ENCODE results near the gene MYO15B.

MYO15B gene

DNA sequence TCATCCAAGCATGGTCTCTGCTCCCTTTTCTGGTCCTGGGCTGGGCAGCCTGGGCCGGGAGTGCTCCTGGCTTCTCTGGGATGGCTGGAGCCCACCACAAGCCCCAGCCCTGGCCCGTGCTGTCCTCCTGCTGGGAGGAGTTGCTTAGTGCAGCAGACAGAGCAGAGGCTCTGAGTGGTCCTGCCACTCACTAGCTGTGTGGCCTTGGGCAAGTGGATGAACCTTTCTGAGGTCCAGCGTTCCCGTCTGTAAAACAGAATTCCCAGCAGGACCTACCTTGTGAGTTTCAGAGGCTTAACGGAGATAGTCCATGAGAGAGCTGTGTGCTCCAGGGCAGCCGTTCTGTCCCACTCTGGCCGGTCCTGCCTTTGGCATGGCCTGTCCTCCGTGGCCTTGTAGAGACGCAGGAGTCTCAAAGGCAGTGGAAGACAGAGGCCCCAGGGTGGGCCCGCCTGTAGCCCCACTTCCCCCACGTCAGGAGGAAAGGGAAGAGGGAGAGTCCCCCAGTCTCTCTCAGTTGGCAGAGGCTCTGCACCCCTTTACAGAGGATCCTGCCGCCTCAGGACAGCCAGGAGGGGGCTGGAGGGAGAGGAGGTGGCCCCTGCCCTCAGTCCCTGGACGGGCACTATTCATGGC lies 7.8 kb downstream of the MYO15B start:
- Histone ChIP-seq H3K9me3 (ENCODE audit: insufficient read depth, low read depth, low read length) (no peaks in the 10 kb centered on the region), H3K9ac (ENCODE audit: low read depth, low read length) (no peak overlapping the region), H3K36me3 (ENCODE audit: insufficient read depth, low read length) (no peaks in the 10 kb centered on the region), H3K4me3 (ENCODE audit: low read length) (no peak overlapping the region), H3K4me1 (ENCODE audit: insufficient read depth, low read length) (no peaks in the 10 kb centered on the region), H3K27me3 (ENCODE audit: insufficient read depth, low read length) (peaks cover under 1% of the 10 kb centered on the region; the same call in 1 of the 2 replicates), H3K27ac (ENCODE audit: low read depth, low read length) (no peak overlapping the region)
- 86% methylated on average over 13 of the region's 13 CpGs for WGBS

DNA sequence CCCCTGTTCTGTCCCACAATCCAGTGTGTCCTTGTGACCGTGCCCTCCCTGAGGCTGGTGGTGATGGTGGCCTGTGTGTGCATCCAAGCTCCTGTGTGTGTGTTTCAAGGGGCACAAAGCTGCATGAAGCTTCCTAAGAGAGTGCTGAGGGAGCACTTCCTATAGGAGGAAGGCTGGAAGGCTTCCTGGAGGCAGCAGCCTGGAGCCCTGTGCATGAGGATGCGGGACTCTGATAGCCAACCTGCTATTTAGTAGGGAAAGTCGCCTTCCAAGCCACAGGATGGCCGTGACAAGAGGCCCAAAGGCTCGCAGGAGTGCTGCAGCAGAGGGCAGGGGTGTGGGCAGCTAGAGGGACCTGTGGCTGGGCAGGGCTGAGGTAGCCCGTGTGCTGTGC lies 8.3 kb downstream of the MYO15B start:
- H3K9ac ChIP-seq (ENCODE audit: low read depth, low read length) = no peak overlapping the region
- 89% methylated on average over 6 of the region's 6 CpGs for WGBS

DNA sequence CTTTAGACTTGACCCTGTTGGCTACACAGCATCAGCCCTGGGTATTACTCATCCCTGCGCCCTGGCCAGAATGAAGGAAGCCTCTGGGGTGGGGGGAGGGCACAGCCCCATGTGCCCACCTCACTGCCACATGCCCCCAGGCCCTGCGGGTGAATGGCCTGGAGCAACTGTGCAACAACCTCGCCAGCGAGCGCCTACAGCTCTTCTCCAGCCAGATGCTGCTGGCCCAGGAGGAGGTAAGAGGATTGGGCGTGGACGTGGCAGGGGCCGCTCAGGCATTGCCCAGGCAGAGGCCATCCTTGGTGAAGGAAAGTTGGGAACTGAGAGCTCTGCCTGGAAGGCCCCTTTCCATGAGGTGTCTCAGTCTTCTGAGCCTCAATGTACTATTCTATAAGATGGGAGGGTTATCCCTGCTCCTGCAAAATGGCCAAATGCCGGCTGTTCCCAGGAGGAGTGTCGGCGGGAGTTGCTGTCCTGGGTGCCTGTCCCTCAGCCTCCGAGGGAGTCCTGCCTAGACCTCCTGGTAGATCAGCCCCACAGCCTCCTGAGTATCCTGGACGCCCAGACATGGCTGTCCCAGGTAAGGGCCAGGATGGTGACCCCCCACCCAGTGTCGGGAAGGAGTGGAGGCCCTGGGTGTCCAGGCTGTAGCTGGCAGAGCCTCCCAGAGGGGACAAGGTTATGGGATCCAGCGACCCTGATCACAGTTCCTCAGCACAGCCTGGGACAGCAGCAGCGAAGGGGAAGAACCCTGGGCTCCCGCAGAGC lies 8.9 kb downstream of the MYO15B start:
- no peaks in the 10 kb centered on the region for H3K4me1 ChIP-seq (ENCODE audit: insufficient read depth, low read length)
- H3K4me3 ChIP-seq (ENCODE audit: low read length) = no peak overlapping the region
- 91% methylated on average over 17 of the region's 17 CpGs for WGBS
- no peaks in the 10 kb centered on the region for H3K36me3 ChIP-seq (ENCODE audit: insufficient read depth, low read length)
- no peaks in the 10 kb centered on the region for H3K9me3 ChIP-seq (ENCODE audit: insufficient read depth, low read depth, low read length)
- H3K27ac ChIP-seq (ENCODE audit: low read depth, low read length) = no peak overlapping the region
- H3K9ac ChIP-seq (ENCODE audit: low read depth, low read length) = no peak overlapping the region
- H3K27me3 ChIP-seq (ENCODE audit: insufficient read depth, low read length) = no peaks in the 10 kb centered on the region

More for the DNA sequence above, 8.3 kb downstream of the MYO15B start:
- no peak overlapping the region for H3K27ac ChIP-seq (ENCODE audit: low read depth, low read length)
- no peaks in the 10 kb centered on the region for H3K36me3 ChIP-seq (ENCODE audit: insufficient read depth, low read length)
- no peak overlapping the region for H3K4me3 ChIP-seq (ENCODE audit: low read length)
- no peaks in the 10 kb centered on the region for H3K9me3 ChIP-seq (ENCODE audit: insufficient read depth, low read depth, low read length)
- H3K27me3 ChIP-seq (ENCODE audit: insufficient read depth, low read length) = no peaks in the 10 kb centered on the region
- no peaks in the 10 kb centered on the region for H3K4me1 ChIP-seq (ENCODE audit: insufficient read depth, low read length)

DNA sequence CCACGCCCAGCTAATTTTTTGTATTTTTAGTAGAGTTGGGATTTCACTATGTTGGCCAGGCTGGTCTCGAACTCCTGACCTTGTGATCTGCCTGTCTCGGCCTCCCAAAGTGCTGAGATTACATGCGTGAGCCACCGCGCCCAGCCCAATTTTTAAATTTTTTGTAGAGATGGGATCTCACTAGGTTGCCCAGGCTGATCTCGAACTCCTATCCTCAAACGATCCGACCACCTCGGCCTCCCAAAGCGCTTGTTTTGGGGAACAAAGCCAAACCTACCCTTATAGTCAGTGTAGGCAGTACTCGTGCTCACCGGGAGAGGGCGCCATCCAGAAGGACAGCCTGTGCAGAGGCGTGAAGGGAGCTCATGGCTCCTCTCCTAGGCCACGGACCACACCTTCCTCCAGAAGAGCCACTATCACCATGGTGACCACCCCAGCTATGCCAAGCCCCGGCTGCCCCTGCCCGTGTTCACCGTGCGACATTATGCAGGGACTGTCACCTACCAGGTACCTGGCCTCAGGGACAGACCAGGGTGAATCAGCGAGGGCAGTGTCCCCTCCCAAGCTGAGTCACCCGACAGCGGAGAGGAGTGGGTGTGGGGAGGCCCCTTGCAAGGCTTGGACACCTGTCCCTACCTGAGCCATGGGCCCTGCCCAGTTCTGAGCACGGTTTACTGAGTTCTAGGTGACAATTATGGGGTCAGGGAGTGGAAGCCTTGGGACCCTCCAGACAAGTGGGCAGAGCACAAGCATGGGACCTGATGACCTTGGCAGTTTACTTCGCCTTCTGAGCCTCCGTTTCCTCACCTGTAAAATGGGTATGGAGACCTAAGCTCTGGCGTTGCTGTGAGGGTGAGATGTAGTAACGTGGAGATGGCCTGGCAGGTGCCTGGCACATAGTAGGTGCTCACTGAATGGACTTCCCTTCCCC lies 13.7 kb downstream of the MYO15B start:
- Histone ChIP-seq H3K36me3 (ENCODE audit: insufficient read depth, low read length) (no peaks in the 10 kb centered on the region), H3K9ac (ENCODE audit: low read depth, low read length) (no peak overlapping the region), H3K27me3 (ENCODE audit: insufficient read depth, low read length) (no peaks in the 10 kb centered on the region), H3K9me3 (ENCODE audit: insufficient read depth, low read depth, low read length) (no peaks in the 10 kb centered on the region), H3K27ac (ENCODE audit: low read depth, low read length) (no peak overlapping the region), H3K4me3 (ENCODE audit: low read length) (no peak overlapping the region), H3K4me1 (ENCODE audit: insufficient read depth, low read length) (no peaks in the 10 kb centered on the region)
- WGBS = 68% methylated on average over 28 of the region's 28 CpGs

DNA sequence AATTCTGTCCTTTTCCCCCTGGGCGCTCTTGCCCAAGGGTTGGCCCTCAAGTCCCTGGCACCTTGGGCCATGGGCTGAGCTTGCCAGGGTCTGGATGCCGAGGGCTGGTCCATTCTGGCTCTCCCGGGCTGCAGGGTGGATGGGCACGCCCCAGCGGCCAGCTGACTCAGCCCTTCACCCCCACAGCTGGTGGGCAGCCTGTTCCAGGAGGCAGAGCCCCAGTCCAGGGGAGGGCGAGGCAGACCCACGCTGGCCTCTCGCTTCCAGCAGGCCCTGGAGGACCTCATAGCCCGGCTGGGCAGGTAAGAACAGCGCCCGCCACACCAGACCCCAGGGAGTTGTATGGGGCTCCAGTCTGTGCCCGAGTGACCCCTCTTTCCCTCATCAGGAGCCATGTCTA lies 15.0 kb downstream of the MYO15B start:
- H3K9ac ChIP-seq (ENCODE audit: low read depth, low read length) = no peak overlapping the region
- no peaks in the 10 kb centered on the region for H3K9me3 ChIP-seq (ENCODE audit: insufficient read depth, low read depth, low read length)
- no peak overlapping the region for H3K27ac ChIP-seq (ENCODE audit: low read depth, low read length)
- no peaks in the 10 kb centered on the region for H3K36me3 ChIP-seq (ENCODE audit: insufficient read depth, low read length)
- no peaks in the 10 kb centered on the region for H3K27me3 ChIP-seq (ENCODE audit: insufficient read depth, low read length)
- H3K4me1 ChIP-seq (ENCODE audit: insufficient read depth, low read length) = no peaks in the 10 kb centered on the region
- 90% methylated on average over 12 of the region's 12 CpGs for WGBS
- H3K4me3 ChIP-seq (ENCODE audit: low read length) = no peak overlapping the region

DNA sequence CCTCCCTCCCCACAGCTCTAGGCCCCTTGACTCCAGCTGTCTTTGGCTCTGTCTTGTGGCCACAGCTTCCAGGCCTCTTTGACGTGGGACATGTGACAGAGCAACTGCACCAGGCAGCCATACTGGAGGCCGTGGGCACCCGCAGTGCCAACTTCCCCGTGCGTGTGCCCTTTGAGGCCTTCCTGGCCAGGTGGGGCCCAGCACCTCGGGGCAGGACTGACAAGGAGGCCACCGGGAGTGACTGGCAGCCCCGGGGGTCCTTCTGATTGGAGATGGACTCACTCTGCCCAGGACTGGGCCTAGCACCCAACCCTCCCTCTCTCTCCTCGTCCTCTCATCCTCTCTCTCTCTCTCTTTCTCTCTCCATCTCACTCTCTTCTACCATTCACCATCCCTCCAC lies 15.5 kb downstream of the MYO15B start:
- H3K9ac ChIP-seq (ENCODE audit: low read depth, low read length) = no peak overlapping the region
- no peaks in the 10 kb centered on the region for H3K36me3 ChIP-seq (ENCODE audit: insufficient read depth, low read length)
- 87% methylated on average over 9 of the region's 9 CpGs for WGBS

DNA sequence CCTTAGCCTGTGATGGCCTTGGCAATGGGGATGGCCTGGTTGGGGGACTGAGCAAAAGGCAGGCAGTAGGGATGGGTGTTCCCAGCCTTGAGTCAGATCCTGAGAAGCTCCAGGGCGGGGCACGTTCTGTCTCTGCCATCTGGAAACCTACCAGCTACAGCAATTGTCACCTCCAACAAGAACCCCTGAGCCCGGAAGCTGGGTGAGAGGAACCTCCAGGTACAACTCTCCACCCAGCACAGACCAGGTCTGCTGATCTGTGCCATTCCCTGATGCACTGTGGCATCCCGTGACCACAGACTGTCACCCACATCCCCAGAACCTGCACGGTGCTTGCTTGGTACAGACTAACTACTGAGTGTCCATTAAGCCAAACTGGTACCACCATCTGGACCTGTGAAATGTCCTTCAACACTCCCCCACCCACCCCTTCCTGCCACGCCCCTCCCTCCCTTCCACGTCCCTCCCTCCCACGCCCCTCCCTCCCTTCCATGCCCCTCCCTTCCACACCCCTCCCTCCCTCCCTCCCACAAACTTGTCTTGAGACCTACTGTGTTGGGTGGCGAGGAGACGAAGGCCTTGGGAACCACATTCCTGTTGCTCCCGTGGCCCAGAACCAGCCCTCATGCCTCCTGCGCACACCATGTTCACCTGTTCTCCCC lies 16.6 kb downstream of the MYO15B start:
- Histone ChIP-seq H3K9ac (ENCODE audit: low read depth, low read length) (no peak overlapping the region), H3K4me1 (ENCODE audit: insufficient read depth, low read length) (no peaks in the 10 kb centered on the region), H3K36me3 (ENCODE audit: insufficient read depth, low read length) (no peaks in the 10 kb centered on the region), H3K4me3 (ENCODE audit: low read length) (no peak overlapping the region), H3K27ac (ENCODE audit: low read depth, low read length) (no peak overlapping the region), H3K9me3 (ENCODE audit: insufficient read depth, low read depth, low read length) (no peaks in the 10 kb centered on the region), H3K27me3 (ENCODE audit: insufficient read depth, low read length) (no peaks in the 10 kb centered on the region)
- WGBS = 84% methylated on average over 10 of the region's 12 CpGs

More for the DNA sequence above, 15.5 kb downstream of the MYO15B start:
- Histone ChIP-seq H3K27ac (ENCODE audit: low read depth, low read length) (no peak overlapping the region), H3K9me3 (ENCODE audit: insufficient read depth, low read depth, low read length) (no peaks in the 10 kb centered on the region), H3K27me3 (ENCODE audit: insufficient read depth, low read length) (no peaks in the 10 kb centered on the region), H3K4me1 (ENCODE audit: insufficient read depth, low read length) (no peaks in the 10 kb centered on the region), H3K4me3 (ENCODE audit: low read length) (no peak overlapping the region)

DNA sequence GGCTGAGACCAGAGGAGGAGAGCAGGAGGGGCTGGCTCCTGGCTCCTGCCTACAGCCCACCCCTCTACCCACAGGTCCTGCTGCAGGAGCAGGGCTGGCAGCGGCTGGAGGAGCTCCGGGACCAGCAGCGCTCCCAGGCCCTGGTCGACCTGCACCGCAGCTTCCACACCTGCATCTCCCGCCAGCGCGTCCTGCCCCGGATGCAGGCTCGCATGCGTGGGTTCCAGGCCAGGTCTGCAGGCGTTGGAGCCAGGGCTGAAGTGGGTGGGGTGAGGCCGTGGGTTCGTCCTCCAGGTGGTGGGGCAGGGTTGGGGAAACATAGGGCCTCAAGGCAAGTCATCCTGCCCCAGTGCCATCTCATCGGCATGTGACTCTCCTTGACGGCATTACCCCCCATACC lies 18.2 kb downstream of the MYO15B start:
- H3K4me1 ChIP-seq (ENCODE audit: insufficient read depth, low read length) = no peaks in the 10 kb centered on the region
- no peaks in the 10 kb centered on the region for H3K27me3 ChIP-seq (ENCODE audit: insufficient read depth, low read length)
- no peaks in the 10 kb centered on the region for H3K9me3 ChIP-seq (ENCODE audit: insufficient read depth, low read depth, low read length)
- H3K4me3 ChIP-seq (ENCODE audit: low read length) = no peak overlapping the region
- H3K9ac ChIP-seq (ENCODE audit: low read depth, low read length) = no peak overlapping the region
- WGBS = 91% methylated on average over 16 of the region's 16 CpGs
- H3K27ac ChIP-seq (ENCODE audit: low read depth, low read length) = no peak overlapping the region
- no peaks in the 10 kb centered on the region for H3K36me3 ChIP-seq (ENCODE audit: insufficient read depth, low read length)

DNA sequence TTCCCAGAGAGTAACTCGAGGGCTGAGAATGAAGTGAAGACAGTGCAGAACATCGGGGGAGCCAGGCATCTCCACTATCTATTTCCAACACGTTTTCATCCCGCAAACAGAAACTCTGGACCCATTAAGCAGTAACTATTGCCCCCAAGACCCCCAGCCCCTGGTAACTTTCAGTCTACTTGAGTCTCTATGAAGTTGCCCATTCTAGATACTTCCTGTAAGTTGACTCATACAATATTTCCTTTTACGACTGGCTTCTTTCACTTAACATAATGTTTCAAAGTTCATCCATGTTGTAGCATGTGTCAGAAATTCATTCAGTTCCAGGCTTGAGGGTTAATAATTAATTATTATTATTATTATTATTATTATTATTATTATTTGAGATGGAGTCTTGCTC lies 19.5 kb downstream of the MYO15B start:
- no peak overlapping the region for H3K9ac ChIP-seq (ENCODE audit: low read depth, low read length)
- H3K36me3 ChIP-seq (ENCODE audit: insufficient read depth, low read length) = no peaks in the 10 kb centered on the region
- 90% methylated on average over 5 of the region's 5 CpGs for WGBS
- H3K4me1 ChIP-seq (ENCODE audit: insufficient read depth, low read length) = no peaks in the 10 kb centered on the region
- no peaks in the 10 kb centered on the region for H3K27me3 ChIP-seq (ENCODE audit: insufficient read depth, low read length)
- H3K4me3 ChIP-seq (ENCODE audit: low read length) = no peak overlapping the region
- H3K9me3 ChIP-seq (ENCODE audit: insufficient read depth, low read depth, low read length) = no peaks in the 10 kb centered on the region
- H3K27ac ChIP-seq (ENCODE audit: low read depth, low read length) = no peak overlapping the region

DNA sequence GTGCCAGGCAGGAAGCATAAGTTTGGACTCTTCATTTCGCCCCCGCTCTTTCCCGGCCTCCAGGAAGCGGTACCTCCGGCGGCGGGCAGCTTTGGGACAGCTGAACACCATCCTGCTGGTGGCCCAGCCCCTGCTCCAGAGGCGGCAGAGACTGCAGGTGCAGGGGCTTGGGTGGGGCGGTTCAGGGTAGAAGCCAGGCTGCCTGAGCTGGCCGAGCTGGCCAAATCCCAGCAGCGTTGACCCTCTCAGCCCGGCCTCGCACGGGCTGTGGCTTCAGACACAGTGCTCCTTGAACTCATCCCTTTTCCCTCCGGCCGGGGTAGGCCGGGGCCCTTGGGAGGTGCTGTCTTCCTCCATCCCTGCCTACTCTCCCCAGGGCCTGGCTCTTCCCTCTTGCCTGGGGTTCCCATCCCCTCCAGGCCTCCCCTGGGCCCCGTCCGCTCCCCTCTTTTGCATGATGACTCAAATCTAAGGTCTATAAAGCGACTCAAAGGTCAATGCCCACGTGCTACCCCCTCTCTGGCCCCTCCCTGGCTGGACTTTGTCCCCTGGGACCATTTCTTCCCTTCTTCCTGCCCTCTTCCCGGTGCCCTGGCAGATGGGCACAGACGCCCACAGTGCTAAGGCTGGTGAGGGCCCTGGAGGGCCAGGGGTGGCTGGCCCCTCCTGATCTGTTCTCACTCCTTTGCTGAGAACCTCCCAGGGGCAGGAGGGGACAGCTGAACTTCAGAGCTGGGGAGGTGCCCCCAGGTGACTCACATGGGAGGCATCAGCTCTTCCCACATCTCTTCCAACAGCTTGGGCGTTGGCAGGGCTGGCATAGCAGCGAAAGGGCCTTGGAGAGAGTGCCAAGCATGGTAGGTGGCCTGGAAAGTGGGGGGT lies 22.7 kb downstream of the MYO15B start:
- Histone ChIP-seq H3K27me3 (ENCODE audit: insufficient read depth, low read length) (no peaks in the 10 kb centered on the region), H3K27ac (ENCODE audit: low read depth, low read length) (no peak overlapping the region), H3K4me1 (ENCODE audit: insufficient read depth, low read length) (no peaks in the 10 kb centered on the region), H3K36me3 (ENCODE audit: insufficient read depth, low read length) (no peaks in the 10 kb centered on the region), H3K9ac (ENCODE audit: low read depth, low read length) (no peak overlapping the region), H3K4me3 (ENCODE audit: low read length) (no peak overlapping the region), H3K9me3 (ENCODE audit: insufficient read depth, low read depth, low read length) (no peaks in the 10 kb centered on the region)
- WGBS = 87% methylated on average over 25 of the region's 25 CpGs
